A549 (cell line): ENCODE results near the gene CACUL1. TPM values are rescaled to one million over a fixed set of nuclear protein-coding genes. Genes with fewer than 3 reads are reported as not detected.
"Not testable (repeated sequence)": the region's sequence is repeated elsewhere in the genome, so short reads cannot be mapped to it uniquely, and the experiment has no call there.

Experiments
- ATAC-seq, 2 experiments: fragments of 200-7000 bp in 1 of 2; fragments of >200 bp in 1 of 2; cut with Nextera tagmentation in 1 of 2; cut with Tn5 transposase in 1 of 2; 3 replicates each; pipeline versions ENCODE4 v1.8.0 to v1.9.1; 2018 to 2020; ENCODE audit warnings: mild to moderate bottlenecking in 1 of 2, moderate library complexity in 1 of 2
- CTCF ChIA-PET: fragments of 300-600 bp; sonication (Branson Sonifier 250); formaldehyde crosslinking; extraction: SDS; loops from one replicate; lab custom pipeline; 2021; ENCODE audit warnings: antibody characterized with exemption, inconsistent platforms; lab: Yijun Ruan, JAX
- POLR2A ChIA-PET: fragments of 350-600 bp; formaldehyde crosslinking; extraction: SDS; loops from one replicate; lab custom pipeline; 2021; ENCODE audit warnings: antibody characterized with exemption, inconsistent platforms; lab: Yijun Ruan, JAX
- DNase-seq, 2 experiments: peaks; one replicate each; pipeline versions ENCODE4 v3.0.0 to v3.0.0-alpha.2; 2011 to 2016; ENCODE audit warnings: low read depth in 1 of 2, low spot score in 1 of 2
- FAIRE-seq: peaks from 2 replicates; lab custom pipeline; 2011; peaks lifted over from hg19 to GRCh38; lab: Jason Lieb, UNC
- H3K27ac ChIP-seq, 2 experiments: fragments of >200 bp; sonication (Bioruptor Twin); formaldehyde crosslinking; 3 replicates each; pipeline ENCODE4 v1.5.1; 2016 to 2017
- H3K4me1 ChIP-seq: fragments of >200 bp; sonication (Bioruptor Twin); formaldehyde crosslinking; 3 replicates; pipeline ENCODE4 v1.6.1; 2016
- H3K4me2 ChIP-seq: fragments of >200 bp; sonication (Bioruptor Twin); formaldehyde crosslinking; 3 replicates; pipeline ENCODE4 v1.6.1; 2016
- H3K4me3 ChIP-seq: fragments of >200 bp; sonication (Bioruptor Twin); formaldehyde crosslinking; 3 replicates; pipeline ENCODE4 v1.5.1; 2016
- H3K9me3 ChIP-seq: fragments of >200 bp; sonication (Bioruptor Twin); formaldehyde crosslinking; 3 replicates; pipeline ENCODE4 v1.6.1; 2016
- EHMT2 ChIP-seq: fragments of 200-600 bp; sonication (generic); IDR thresholded peaks from 2 replicates; pipeline ENCODE4 v1.6.1; 2016; ENCODE audit warnings: antibody characterized with exemption, low read depth, mild to moderate bottlenecking, moderate library complexity
- EP300 ChIP-seq, 2 experiments: fragments of >200 bp; sonication (Bioruptor Twin); formaldehyde crosslinking; IDR thresholded peaks; 2 replicates in 1 of 2; 3 replicates in 1 of 2; pipeline ENCODE4 v1.6.1; 2016 to 2017
- ESRRA ChIP-seq: fragments of 150-350 bp; IDR thresholded peaks from 2 replicates; pipeline ENCODE4 v1.6.1; 2014; ENCODE audit warnings: mild to moderate bottlenecking, low read length, borderline replicate concordance
- FOSL2 ChIP-seq, 2 experiments: fragments of 450-650 bp in 1 of 2; fragments of >200 bp in 1 of 2; sonication (Bioruptor Twin) in 1 of 2; formaldehyde crosslinking; IDR thresholded peaks; 2 replicates each; pipeline versions ENCODE4 v1.5.0 to v1.6.1; 2016 to 2020; ENCODE audit warnings: mild to moderate bottlenecking in 1 of 2, moderate library complexity in 1 of 2
- GATA3 ChIP-seq: IDR thresholded peaks from 2 replicates; pipeline ENCODE4 v1.6.1; 2012; ENCODE audit warnings: borderline replicate concordance
- HOXB13 ChIP-seq: fragments of 250-450 bp; sonication (Bioruptor Pico); IDR thresholded peaks from 2 replicates; pipeline ENCODE4 v1.5.0; 2020; ENCODE audit warnings: low read depth, mild to moderate bottlenecking, moderate library complexity
- HOXB5 ChIP-seq: fragments of 250-450 bp; sonication (Bioruptor Pico); IDR thresholded peaks from 2 replicates; pipeline ENCODE4 v1.5.0; 2020; ENCODE audit warnings: mild to moderate bottlenecking, moderate library complexity
- KDM5A ChIP-seq: fragments of 200-600 bp; sonication (generic); IDR thresholded peaks from 2 replicates; pipeline ENCODE4 v1.6.1; 2016; ENCODE audit warnings: antibody characterized with exemption, mild to moderate bottlenecking
- MAFK ChIP-seq: fragments of 450-650 bp; IDR thresholded peaks from 2 replicates; pipeline ENCODE4 v1.6.1; 2014; ENCODE audit not compliant: partially characterized antibody
- NFE2L2 ChIP-seq: fragments of 150-350 bp; conservative IDR thresholded peaks from 2 replicates; pipeline ENCODE4 v1.6.1; 2014; ENCODE audit warnings: low read length
- NPAS2 ChIP-seq: fragments of 250-450 bp; sonication (Bioruptor Pico); IDR thresholded peaks from 2 replicates; pipeline ENCODE4 v1.8.0; 2022; ENCODE audit warnings: mild to moderate bottlenecking, moderate library complexity, borderline replicate concordance
- POLR2A ChIP-seq: IDR thresholded peaks from 2 replicates; pipeline ENCODE4 v1.6.1; 2012; ENCODE audit warnings: mild to moderate bottlenecking, low read length
- ZSCAN20 ChIP-seq: fragments of 250-450 bp; sonication (Bioruptor Pico); IDR thresholded peaks from 2 replicates; pipeline ENCODE4 v1.8.0; 2022; ENCODE audit warnings: mild to moderate bottlenecking, moderate library complexity
- WGBS: methylation state at CpG from one replicate; pipeline ENCODE4 v1.1.6; 2017; ENCODE audit errors: missing lambda C conversion rate; 5-methylcytosine and 5-hydroxymethylcytosine counted together
- polyA plus RNA-seq, 4 experiments: library from polyadenylated mRNA; depleted of rRNA in 3 of 4; stranded (reverse); fragments of >200 nt; fragmentation: RNase III in 1 of 4; extraction: RNeasy Plus Mini Kit Qiagen cat#74134 plus additional on column Dnase treatment in 1 of 4; gene quantifications; 2 replicates in 3 of 4; 3 replicates in 1 of 4; pipeline ENCODE4 v1.2.3, GENCODE V29; 2011 to 2017
- TF ChIP-seq, protein P1 (sequence below): fragments of 250-450 bp; sonication (Bioruptor Pico); IDR thresholded peaks from 2 replicates; pipeline ENCODE4 v1.5.0; 2020; ENCODE audit warnings: low read depth, mild to moderate bottlenecking, moderate library complexity
- TF ChIP-seq, protein P2 (sequence below): fragments of >200 bp; sonication (Bioruptor Twin); formaldehyde crosslinking; IDR thresholded peaks from 3 replicates; pipeline ENCODE4 v1.6.1; 2016
- TF ChIP-seq, protein P3 (sequence below): IDR thresholded peaks from 2 replicates; pipeline ENCODE4 v1.6.1; 2012; ENCODE audit warnings: low read depth, borderline replicate concordance
- TF ChIP-seq, protein P4 (sequence below): fragments of 250-450 bp; sonication (Bioruptor Pico); IDR thresholded peaks from 2 replicates; pipeline ENCODE4 v1.5.0; 2021; ENCODE audit warnings: mild to moderate bottlenecking, moderate library complexity, borderline replicate concordance
- TF ChIP-seq, protein P5 (sequence below): fragments of >200 bp; sonication (Bioruptor Twin); formaldehyde crosslinking; IDR thresholded peaks from 3 replicates; pipeline ENCODE4 v1.5.1; 2016

The CACUL1 gene
- polyA plus RNA-seq, 2 of the 4 experiments (the other 2 are of a cell fraction): 8.7 to 15.6 TPM

DNA sequence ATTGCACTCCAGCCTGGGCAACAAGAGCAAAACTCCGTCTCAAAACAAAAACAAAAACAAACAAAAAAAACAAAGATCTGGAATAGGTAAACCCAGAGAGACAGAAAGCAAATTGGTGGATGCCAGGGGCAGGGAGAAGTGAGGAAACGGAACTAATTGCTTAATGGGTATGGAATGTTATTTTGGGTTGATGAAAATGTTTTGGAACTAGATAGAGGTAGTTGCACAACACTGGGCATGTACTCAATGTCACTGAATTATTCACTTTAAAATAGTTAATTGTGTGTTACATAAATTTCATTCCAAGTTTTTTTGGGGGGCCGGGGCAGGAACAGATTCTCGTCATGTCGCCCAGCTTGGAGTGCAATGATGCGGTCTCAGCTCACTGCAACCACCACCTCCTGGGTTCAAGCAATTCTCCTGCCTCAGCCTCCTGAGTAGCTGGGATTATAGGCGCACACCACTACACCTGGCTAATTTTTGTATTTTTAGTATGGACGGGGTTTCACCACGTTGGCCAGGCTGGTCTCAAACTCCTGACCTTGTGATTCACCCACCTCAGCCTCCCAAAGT, 10.3 kb downstream of the CACUL1 start:
- H3K4me2 ChIP-seq, DNase-seq, ATAC-seq, CTCF ChIA-PET, POLR2A ChIA-PET, FAIRE-seq, H3K4me3 ChIP-seq, H3K9me3 ChIP-seq, H3K27ac ChIP-seq: not testable (repeated sequence)
- WGBS: 97% methylated on average over 9 of the region's 9 CpGs
- H3K4me1 ChIP-seq: peaks cover 26% of the 10 kb centered on the region

DNA sequence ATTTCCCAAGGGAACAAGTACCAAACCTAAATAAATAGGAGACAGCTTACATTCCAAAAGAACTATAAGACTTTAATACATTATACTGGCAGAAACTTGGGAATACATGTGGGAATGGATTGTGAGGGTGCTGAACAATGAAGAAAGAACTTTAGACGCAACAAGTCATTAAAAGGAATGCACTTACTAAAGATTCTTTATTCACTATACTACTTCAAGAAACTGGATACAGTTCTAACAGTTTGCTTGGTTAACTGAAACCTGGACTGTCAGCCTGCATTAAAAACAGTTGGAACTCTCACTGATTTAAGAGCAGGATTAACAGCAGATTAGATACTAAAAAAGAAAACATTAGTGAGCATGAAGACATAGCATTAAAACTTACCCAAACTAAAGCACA, 12.0 kb downstream of the CACUL1 start:
- ChIA-PET POLR2A (interaction anchor here (1.0 kb wide), 1 partner anchor 288 kb away, joined by 3 read pairs; no protein-coding TSS in a partner anchor), CTCF (no interaction called here)
- H3K27ac ChIP-seq: no peak overlapping the region
- DNase-seq (no peak), ATAC-seq (no peak), FAIRE-seq (peak; percentile 18)
- H3K4me3 ChIP-seq: no peak overlapping the region
- no peaks in the 10 kb centered on the region for H3K9me3 ChIP-seq
- peak overlapping the region; percentile 45 for H3K4me2 ChIP-seq
- peaks cover 32% of the 10 kb centered on the region for H3K4me1 ChIP-seq
- WGBS: 89% methylated on average over 1 of the region's 1 CpG
- TF ChIP-seq MAFK: no peak
- no peak for TF ChIP-seq HOXB13 (CRISPR knock-in tag)

DNA sequence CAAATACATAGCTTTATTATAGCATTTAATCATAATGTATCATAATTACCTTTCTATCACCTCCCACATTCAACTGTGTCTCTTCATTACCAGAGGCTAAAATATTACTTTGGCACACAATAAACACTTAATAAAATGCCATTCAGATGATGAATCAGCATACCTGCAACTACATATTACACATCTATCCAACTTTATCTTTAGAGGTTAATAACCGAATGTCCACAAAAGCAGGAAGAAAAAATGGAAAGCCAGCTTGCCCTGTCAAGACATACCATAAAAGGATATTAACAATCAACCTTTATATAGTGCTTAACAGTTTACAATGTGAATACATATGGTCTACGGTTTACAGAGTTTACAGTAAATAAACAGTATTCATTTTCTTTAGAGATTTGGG, 12.7 kb downstream of the CACUL1 start:
- Histone ChIP-seq H3K4me2 (peak overlapping the region; percentile 45), H3K27ac (no peak overlapping the region), H3K4me1 (peaks cover 36% of the 10 kb centered on the region), H3K4me3 (no peak overlapping the region), H3K9me3 (no peaks in the 10 kb centered on the region)
- CTCF ChIA-PET: no interaction called here
- FAIRE-seq (peak; percentile 7), ATAC-seq (no peak), DNase-seq (no peak)
- WGBS: 45% methylated on average over 2 of the region's 2 CpGs
- no peak for TF ChIP-seq EP300 (IDR thresholded peaks at IDR 0.05)
- TF ChIP-seq MAFK: peak; percentile 6
- POLR2A ChIA-PET: interaction anchor here (1.0 kb wide), 1 partner anchor 288 kb away, joined by 3 read pairs; no protein-coding TSS in a partner anchor

DNA sequence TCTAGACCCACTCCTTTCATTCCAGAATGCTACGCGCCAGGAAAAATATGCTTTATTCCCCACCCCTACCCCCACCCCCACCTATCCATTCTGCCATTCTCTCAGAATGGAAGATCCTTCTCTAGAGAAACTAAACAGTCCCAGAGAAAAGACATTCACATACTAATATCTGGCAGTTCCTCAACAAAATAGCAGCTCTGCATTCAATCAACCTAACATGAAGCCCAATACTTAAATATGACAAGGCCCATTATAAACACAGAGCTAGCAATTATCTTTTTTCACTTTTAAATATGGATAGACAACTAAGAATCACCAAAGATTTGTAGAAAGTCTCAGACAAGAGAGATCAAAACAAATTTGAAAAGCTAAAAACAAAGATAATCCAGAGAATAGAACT, 16.4 kb downstream of the CACUL1 start:
- Histone ChIP-seq H3K27ac (no peak overlapping the region), H3K4me2 (no peak overlapping the region), H3K4me3 (no peak overlapping the region), H3K9me3 (no peaks in the 10 kb centered on the region), H3K4me1 (peaks cover 31% of the 10 kb centered on the region)
- CTCF ChIA-PET: no interaction called here
- no peak for TF ChIP-seq GATA3
- TF ChIP-seq ESRRA: no peak
- TF ChIP-seq FOSL2 (IDR thresholded peaks at IDR 0.05): no peak
- no peak for TF ChIP-seq FOSL2 (CRISPR knock-in tag; IDR thresholded peaks at IDR 0.05)
- TF ChIP-seq POLR2A: no peak
- TF ChIP-seq NFE2L2: no peak
- TF ChIP-seq, protein P1, sequence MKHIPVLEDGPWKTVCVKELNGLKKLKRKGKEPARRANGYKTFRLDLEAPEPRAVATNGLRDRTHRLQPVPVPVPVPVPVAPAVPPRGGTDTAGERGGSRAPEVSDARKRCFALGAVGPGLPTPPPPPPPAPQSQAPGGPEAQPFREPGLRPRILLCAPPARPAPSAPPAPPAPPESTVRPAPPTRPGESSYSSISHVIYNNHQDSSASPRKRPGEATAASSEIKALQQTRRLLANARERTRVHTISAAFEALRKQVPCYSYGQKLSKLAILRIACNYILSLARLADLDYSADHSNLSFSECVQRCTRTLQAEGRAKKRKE: no peak
- TF ChIP-seq, protein P2, sequence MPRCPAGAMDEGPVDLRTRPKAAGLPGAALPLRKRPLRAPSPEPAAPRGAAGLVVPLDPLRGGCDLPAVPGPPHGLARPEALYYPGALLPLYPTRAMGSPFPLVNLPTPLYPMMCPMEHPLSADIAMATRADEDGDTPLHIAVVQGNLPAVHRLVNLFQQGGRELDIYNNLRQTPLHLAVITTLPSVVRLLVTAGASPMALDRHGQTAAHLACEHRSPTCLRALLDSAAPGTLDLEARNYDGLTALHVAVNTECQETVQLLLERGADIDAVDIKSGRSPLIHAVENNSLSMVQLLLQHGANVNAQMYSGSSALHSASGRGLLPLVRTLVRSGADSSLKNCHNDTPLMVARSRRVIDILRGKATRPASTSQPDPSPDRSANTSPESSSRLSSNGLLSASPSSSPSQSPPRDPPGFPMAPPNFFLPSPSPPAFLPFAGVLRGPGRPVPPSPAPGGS: no peak
- no peak for TF ChIP-seq EHMT2
- no peak for TF ChIP-seq HOXB5 (CRISPR knock-in tag)
- TF ChIP-seq MAFK: no peak
- no peak for TF ChIP-seq ZSCAN20
- TF ChIP-seq, protein P3, sequence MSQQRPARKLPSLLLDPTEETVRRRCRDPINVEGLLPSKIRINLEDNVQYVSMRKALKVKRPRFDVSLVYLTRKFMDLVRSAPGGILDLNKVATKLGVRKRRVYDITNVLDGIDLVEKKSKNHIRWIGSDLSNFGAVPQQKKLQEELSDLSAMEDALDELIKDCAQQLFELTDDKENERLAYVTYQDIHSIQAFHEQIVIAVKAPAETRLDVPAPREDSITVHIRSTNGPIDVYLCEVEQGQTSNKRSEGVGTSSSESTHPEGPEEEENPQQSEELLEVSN: no peak
- TF ChIP-seq, protein P4, sequence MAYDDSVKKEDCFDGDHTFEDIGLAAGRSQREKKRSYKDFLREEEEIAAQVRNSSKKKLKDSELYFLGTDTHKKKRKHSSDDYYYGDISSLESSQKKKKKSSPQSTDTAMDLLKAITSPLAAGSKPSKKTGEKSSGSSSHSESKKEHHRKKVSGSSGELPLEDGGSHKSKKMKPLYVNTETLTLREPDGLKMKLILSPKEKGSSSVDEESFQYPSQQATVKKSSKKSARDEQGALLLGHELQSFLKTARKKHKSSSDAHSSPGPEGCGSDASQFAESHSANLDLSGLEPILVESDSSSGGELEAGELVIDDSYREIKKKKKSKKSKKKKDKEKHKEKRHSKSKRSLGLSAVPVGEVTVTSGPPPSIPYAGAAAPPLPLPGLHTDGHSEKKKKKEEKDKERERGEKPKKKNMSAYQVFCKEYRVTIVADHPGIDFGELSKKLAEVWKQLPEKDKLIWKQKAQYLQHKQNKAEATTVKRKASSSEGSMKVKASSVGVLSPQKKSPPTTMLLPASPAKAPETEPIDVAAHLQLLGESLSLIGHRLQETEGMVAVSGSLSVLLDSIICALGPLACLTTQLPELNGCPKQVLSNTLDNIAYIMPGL (CRISPR knock-in tag): no peak
- TF ChIP-seq, protein P5, sequence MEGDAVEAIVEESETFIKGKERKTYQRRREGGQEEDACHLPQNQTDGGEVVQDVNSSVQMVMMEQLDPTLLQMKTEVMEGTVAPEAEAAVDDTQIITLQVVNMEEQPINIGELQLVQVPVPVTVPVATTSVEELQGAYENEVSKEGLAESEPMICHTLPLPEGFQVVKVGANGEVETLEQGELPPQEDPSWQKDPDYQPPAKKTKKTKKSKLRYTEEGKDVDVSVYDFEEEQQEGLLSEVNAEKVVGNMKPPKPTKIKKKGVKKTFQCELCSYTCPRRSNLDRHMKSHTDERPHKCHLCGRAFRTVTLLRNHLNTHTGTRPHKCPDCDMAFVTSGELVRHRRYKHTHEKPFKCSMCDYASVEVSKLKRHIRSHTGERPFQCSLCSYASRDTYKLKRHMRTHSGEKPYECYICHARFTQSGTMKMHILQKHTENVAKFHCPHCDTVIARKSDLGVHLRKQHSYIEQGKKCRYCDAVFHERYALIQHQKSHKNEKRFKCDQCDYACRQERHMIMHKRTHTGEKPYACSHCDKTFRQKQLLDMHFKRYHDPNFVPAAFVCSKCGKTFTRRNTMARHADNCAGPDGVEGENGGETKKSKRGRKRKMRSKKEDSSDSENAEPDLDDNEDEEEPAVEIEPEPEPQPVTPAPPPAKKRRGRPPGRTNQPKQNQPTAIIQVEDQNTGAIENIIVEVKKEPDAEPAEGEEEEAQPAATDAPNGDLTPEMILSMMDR: no peak
- TF ChIP-seq KDM5A: no peak
- TF ChIP-seq NPAS2: no peak
- POLR2A ChIA-PET: no interaction called here
- DNase-seq (no peak), FAIRE-seq (no peak), ATAC-seq (no peak)
- WGBS: 100% methylated on average over 2 of the region's 2 CpGs
